Fibroblast of lung (primary cell): ENCODE data around the gene TTC27.

Source experiments
- CTCF ChIP-seq, 2 donors: IDR thresholded peaks in 1 of 2; conservative IDR thresholded peaks in 1 of 2; 1 replicate in 1 of 2; 2 replicates in 1 of 2; pipeline ENCODE4 v1.5.1; 2011 to 2012; ENCODE audit warnings: low read length in 2 of 2, control low read depth in 1 of 2, inconsistent platforms in 1 of 2, low read depth in 1 of 2, mild to moderate bottlenecking in 1 of 2
- EZH2 ChIP-seq: IDR thresholded peaks from 2 replicates; pipeline ENCODE4 v1.5.1; 2012; ENCODE audit warnings: low read length, control low read depth, mild to moderate bottlenecking; ENCODE audit errors: missing control alignments

- TF ChIP-seq EZH2 (no peak), CTCF (conservative IDR thresholded peaks at IDR 0.05 in 1 of 2, IDR thresholded peaks at IDR 0.05 in 1 of 2; ENCODE audit: low read depth in 1 of 2, low read length in 2 of 2) (no peak)
Measured at GRCh38 chr2:32760628-32761027, 132.8 kb downstream of the TTC27 start.
